Liver (tissue), 9 donors: ENCODE data around the gene POU6F2. TPM values are rescaled to one million over a fixed set of nuclear protein-coding genes. Genes with fewer than 3 reads are reported as not detected.

Experiments
- DNase-seq: peaks from one replicate; pipeline ENCODE4 v3.0.0-alpha.2; 2017; ENCODE audit warnings: low spot score
- H3K27ac ChIP-seq, 2 donors: one replicate each; pipeline ENCODE4 v1.7.0; 2013; ENCODE audit warnings: inconsistent platforms in 2 of 2, low read length in 2 of 2, control low read depth in 1 of 2, low read depth in 1 of 2, mild to moderate bottlenecking in 1 of 2
- H3K27me3 ChIP-seq, 4 donors: one replicate each; pipeline versions ENCODE4 v1.6.1 to v1.7.0; 2013; ENCODE audit warnings: low read length in 3 of 4, inconsistent platforms in 1 of 4, mild to moderate bottlenecking in 1 of 4, moderate library complexity in 1 of 4; ENCODE audit not compliant: control insufficient read depth in 4 of 4, insufficient read depth in 4 of 4
- H3K36me3 ChIP-seq, 4 donors: one replicate each; pipeline versions ENCODE4 v1.6.1 to v1.7.0; 2013; ENCODE audit warnings: low read length in 3 of 4, mild to moderate bottlenecking in 3 of 4, low read depth in 1 of 4, moderate library complexity in 1 of 4; ENCODE audit not compliant: control insufficient read depth in 4 of 4, insufficient read depth in 3 of 4
- H3K4me1 ChIP-seq, 4 donors: one replicate each; pipeline versions ENCODE4 v1.6.1 to v1.7.0; 2013; ENCODE audit warnings: low read length in 3 of 4, mild to moderate bottlenecking in 3 of 4, moderate library complexity in 1 of 4; ENCODE audit not compliant: control insufficient read depth in 4 of 4, insufficient read depth in 4 of 4
- H3K4me3 ChIP-seq, 3 donors: one replicate each; pipeline versions ENCODE4 v1.6.1 to v1.7.0; 2013; ENCODE audit warnings: low read length in 3 of 3, control low read depth in 1 of 3, low read depth in 1 of 3, mild to moderate bottlenecking in 1 of 3
- H3K9ac ChIP-seq, 2 donors: one replicate each; pipeline ENCODE4 v1.7.0; 2013; ENCODE audit warnings: low read length in 2 of 2, mild to moderate bottlenecking in 2 of 2, moderate library complexity in 2 of 2, control low read depth in 1 of 2, low read depth in 1 of 2
- H3K9me3 ChIP-seq, 4 donors: one replicate each; pipeline versions ENCODE4 v1.6.1 to v1.7.0; 2013; ENCODE audit warnings: low read length in 3 of 4; ENCODE audit not compliant: control insufficient read depth in 4 of 4
- ATF3 ChIP-seq: IDR thresholded peaks from 2 replicates; pipeline ENCODE4 v1.6.1; 2016; ENCODE audit warnings: antibody characterized with exemption
- CTCF ChIP-seq: fragments of 150-350 bp; IDR thresholded peaks from 2 replicates; pipeline ENCODE4 v1.5.1; 2017; ENCODE audit warnings: improper control_type of control experiment, low read depth, low read length; ENCODE audit not compliant: missing input control
- EGR1 ChIP-seq, 2 donors: IDR thresholded peaks; 2 replicates each; pipeline ENCODE4 v1.6.1; 2016 to 2018; ENCODE audit warnings: antibody characterized with exemption in 2 of 2, low read depth in 2 of 2
- FOXA1 ChIP-seq: IDR thresholded peaks from 2 replicates; pipeline ENCODE4 v1.6.1; 2016; ENCODE audit warnings: antibody characterized with exemption
- FOXA2 ChIP-seq: IDR thresholded peaks from 2 replicates; pipeline ENCODE4 v1.6.1; 2016; ENCODE audit warnings: antibody characterized with exemption
- GABPA ChIP-seq, 2 donors: IDR thresholded peaks in 1 of 2; conservative IDR thresholded peaks in 1 of 2; 2 replicates each; pipeline ENCODE4 v1.6.1; 2016; ENCODE audit warnings: antibody characterized with exemption in 2 of 2, mild to moderate bottlenecking in 1 of 2, moderate library complexity in 1 of 2
- HNF4A ChIP-seq, 2 donors: conservative IDR thresholded peaks; 2 replicates each; pipeline ENCODE4 v1.6.1; 2016; ENCODE audit warnings: antibody characterized with exemption in 2 of 2, mild to moderate bottlenecking in 2 of 2
- HNF4G ChIP-seq: IDR thresholded peaks from 2 replicates; pipeline ENCODE4 v1.6.1; 2016; ENCODE audit warnings: antibody characterized with exemption
- JUND ChIP-seq, 2 donors: IDR thresholded peaks; 2 replicates each; pipeline ENCODE4 v1.6.1; 2016; ENCODE audit warnings: antibody characterized with exemption in 2 of 2
- MAX ChIP-seq: IDR thresholded peaks from 2 replicates; pipeline ENCODE4 v1.6.1; 2016; ENCODE audit warnings: antibody characterized with exemption
- NR2F2 ChIP-seq: IDR thresholded peaks from 2 replicates; pipeline ENCODE4 v1.6.1; 2016; ENCODE audit warnings: antibody characterized with exemption
- RAD21 ChIP-seq, 2 donors: IDR thresholded peaks; 2 replicates each; pipeline ENCODE4 v1.6.1; 2016; ENCODE audit warnings: antibody characterized with exemption in 2 of 2, mild to moderate bottlenecking in 2 of 2
- REST ChIP-seq: IDR thresholded peaks from 2 replicates; pipeline ENCODE4 v1.6.1; 2016; ENCODE audit warnings: antibody characterized with exemption, mild to moderate bottlenecking
- RXRA ChIP-seq, 2 donors: IDR thresholded peaks; 2 replicates each; pipeline ENCODE4 v1.6.1; 2017 to 2018; ENCODE audit warnings: antibody characterized with exemption in 2 of 2, mild to moderate bottlenecking in 1 of 2
- SP1 ChIP-seq: IDR thresholded peaks from 2 replicates; pipeline ENCODE4 v1.6.1; 2018; ENCODE audit warnings: antibody characterized with exemption, mild to moderate bottlenecking
- TAF1 ChIP-seq: conservative IDR thresholded peaks from 2 replicates; pipeline ENCODE4 v1.6.1; 2016; ENCODE audit warnings: antibody characterized with exemption, mild to moderate bottlenecking
- YY1 ChIP-seq: IDR thresholded peaks from 2 replicates; pipeline ENCODE4 v1.6.1; 2016; ENCODE audit warnings: antibody characterized with exemption, mild to moderate bottlenecking
- ZBTB33 ChIP-seq: IDR thresholded peaks from 2 replicates; pipeline ENCODE4 v1.6.1; 2016; ENCODE audit warnings: antibody characterized with exemption
- WGBS: extraction: QIAGEN DNeasy Blood & Tissue Kit; methylation state at CpG from one replicate; pipeline ENCODE4 v1.1.7; 2013; 5-methylcytosine and 5-hydroxymethylcytosine counted together
- polyA plus RNA-seq, 2 donors: library from polyadenylated mRNA; stranded (reverse) in 1 of 2; unstranded in 1 of 2; fragments of 200-250 nt in 1 of 2; fragments of >200 nt in 1 of 2; fragmentation: Nextera tagmentation in 1 of 2; extraction: Ambion mirVana in 1 of 2; gene quantifications; one replicate each; pipeline versions ENCODE4 v1.2.1 to v1.2.3, GENCODE V29; 2013 to 2015
- total RNA-seq, 2 donors: library from RNA; depleted of rRNA; stranded (reverse); fragments of >200 nt; gene quantifications; one replicate each; pipeline ENCODE4 v1.2.3, GENCODE V29; 2014
- donor health status: healthy.
- donor health status: healthy.
- donor health status: healthy.
- donor health status: healthy.
- donor health status: healthy.

The POU6F2 gene
- total and polyA plus RNA-seq, 4 donors = under 0.01 to 0.24 (median 0.08) TPM; not detected in 1

GRCh38 chr7:39091774-39092173 lies 114.1 kb downstream of the POU6F2 start:
- Histone ChIP-seq H3K36me3 (no peaks in the 10 kb centered on the region), H3K9me3 (no peaks in the 10 kb centered on the region), H3K27ac (no peak overlapping the region), H3K4me3 (no peak overlapping the region), H3K4me1 (no peaks in the 10 kb centered on the region), H3K27me3 (no peaks in the 10 kb centered on the region), H3K9ac (no peak overlapping the region)
- DNase-seq = no peak
- TF ChIP-seq RAD21 (IDR thresholded peaks at IDR 0.05) = no peak
- no peak for TF ChIP-seq CTCF
- TF ChIP-seq ATF3 = no peak
- TF ChIP-seq MAX = no peak
- 78% methylated on average over 5 of the region's 5 CpGs for WGBS

- no peak overlapping the region for H3K9ac ChIP-seq
- no peak overlapping the region for H3K27ac ChIP-seq
- no peak overlapping the region for H3K4me3 ChIP-seq
- no peaks in the 10 kb centered on the region for H3K36me3 ChIP-seq
- TF ChIP-seq HNF4G (no peak), SP1 (no peak), JUND (IDR thresholded peaks at IDR 0.05) (no peak), ZBTB33 (no peak), MAX (no peak), TAF1 (no peak), NR2F2 (no peak), YY1 (no peak), FOXA1 (no peak), RAD21 (IDR thresholded peaks at IDR 0.05) (no peak), CTCF (no peak), ATF3 (no peak), HNF4A (conservative IDR thresholded peaks at IDR 0.05) (no peak), REST (no peak), EGR1 (IDR thresholded peaks at IDR 0.05; ENCODE audit: low read depth in 2 of 2) (no peak), FOXA2 (no peak), RXRA (IDR thresholded peaks at IDR 0.05) (no peak), GABPA (IDR thresholded peaks at IDR 0.05 in 1 of 2, conservative IDR thresholded peaks at IDR 0.05 in 1 of 2) (no peak)
- H3K27me3 ChIP-seq = no peaks in the 10 kb centered on the region
- H3K9me3 ChIP-seq = no peaks in the 10 kb centered on the region
- 76% methylated on average over 2 of the region's 2 CpGs for WGBS
- no peaks in the 10 kb centered on the region for H3K4me1 ChIP-seq
- DNase-seq = no peak
These were observed 117.0 kb downstream of the POU6F2 start for GRCh38 chr7:39094731-39095130.
